SK-N-SH treated with all-trans-retinoic acid at 6 μM for 48 hours (cell line): Measurements from ENCODE around the gene TMCC3.

ENCODE experiments used
- ATAC-seq: fragments of 200-7000 bp; cut with Tn5 transposase; 3 replicates; pipeline ENCODE4 v1.9.1; 2020; ENCODE audit warnings: mild to moderate bottlenecking, moderate library complexity
- ARNTL ChIP-seq: fragments of 450-650 bp; formaldehyde crosslinking; IDR thresholded peaks from 2 replicates; pipeline ENCODE4 v1.5.0; 2020; ENCODE audit warnings: low read depth, mild to moderate bottlenecking, moderate library complexity, borderline replicate concordance
- BACH2 ChIP-seq: fragments of 250-450 bp; sonication (Bioruptor Pico); IDR thresholded peaks from 2 replicates; pipeline ENCODE4 v1.9.0; 2021; ENCODE audit warnings: mild to moderate bottlenecking, borderline replicate concordance
- CSDC2 ChIP-seq: fragments of 250-450 bp; sonication (Bioruptor Pico); IDR thresholded peaks from 2 replicates; pipeline ENCODE4 v1.5.0; 2020; ENCODE audit warnings: mild to moderate bottlenecking, moderate library complexity
- ESRRG ChIP-seq: fragments of 250-450 bp; sonication (Bioruptor Pico); IDR thresholded peaks from 2 replicates; pipeline ENCODE4 v1.6.1; 2021; ENCODE audit warnings: mild to moderate bottlenecking
- GLIS3 ChIP-seq: fragments of 250-450 bp; sonication (Bioruptor Pico); IDR thresholded peaks from 2 replicates; pipeline ENCODE4 v1.5.0; 2020; ENCODE audit warnings: mild to moderate bottlenecking, moderate library complexity
- ISL1 ChIP-seq: fragments of 250-450 bp; sonication (Bioruptor Pico); IDR thresholded peaks from 2 replicates; pipeline ENCODE4 v2.1.2; 2022; ENCODE audit warnings: mild to moderate bottlenecking, moderate library complexity
- OSR1 ChIP-seq: fragments of 250-450 bp; sonication (Bioruptor Pico); IDR thresholded peaks from 2 replicates; pipeline ENCODE4 v1.8.0; 2022; ENCODE audit warnings: moderate library complexity, mild to moderate bottlenecking, inconsistent platforms
- PPARA ChIP-seq: fragments of 250-450 bp; sonication (Bioruptor Pico); IDR thresholded peaks from 2 replicates; pipeline ENCODE4 v1.5.0; 2020; ENCODE audit warnings: mild to moderate bottlenecking, borderline replicate concordance
- RARB ChIP-seq: fragments of 250-450 bp; sonication (Bioruptor Pico); IDR thresholded peaks from 2 replicates; pipeline ENCODE4 v1.8.0; 2021; ENCODE audit warnings: mild to moderate bottlenecking, moderate library complexity
- SNAI2 ChIP-seq: fragments of 250-450 bp; sonication (Bioruptor Pico); IDR thresholded peaks from 2 replicates; pipeline ENCODE4 v1.5.0; 2020; ENCODE audit warnings: mild to moderate bottlenecking, moderate library complexity
- TCF4 ChIP-seq: fragments of 250-450 bp; sonication (Bioruptor Pico); IDR thresholded peaks from 2 replicates; pipeline ENCODE4 v1.8.0; 2021; ENCODE audit warnings: mild to moderate bottlenecking, moderate library complexity, borderline replicate concordance
- TOX ChIP-seq: fragments of 250-450 bp; sonication (Bioruptor Pico); IDR thresholded peaks from 2 replicates; pipeline ENCODE4 v1.8.0; 2021; ENCODE audit warnings: mild to moderate bottlenecking, moderate library complexity, borderline replicate concordance
- ZC3H10 ChIP-seq: fragments of 250-450 bp; sonication (Bioruptor Pico); IDR thresholded peaks from 2 replicates; pipeline ENCODE4 v1.5.1; 2021; ENCODE audit warnings: mild to moderate bottlenecking, moderate library complexity
- ZFP3 ChIP-seq: fragments of 250-450 bp; sonication (Bioruptor Pico); IDR thresholded peaks from 2 replicates; pipeline ENCODE4 v1.5.0; 2020; ENCODE audit warnings: mild to moderate bottlenecking, moderate library complexity
- ZFP30 ChIP-seq: fragments of 450-650 bp; formaldehyde crosslinking; IDR thresholded peaks from 2 replicates; pipeline ENCODE4 v1.5.0; 2022; ENCODE audit warnings: mild to moderate bottlenecking, moderate library complexity
- ZNF565 ChIP-seq: fragments of 450-650 bp; formaldehyde crosslinking; conservative IDR thresholded peaks from 2 replicates; pipeline ENCODE4 v1.5.0; 2020; ENCODE audit warnings: low read depth, mild to moderate bottlenecking, moderate library complexity
- TF ChIP-seq, protein P1 (sequence below): fragments of 250-450 bp; sonication (Bioruptor Pico); IDR thresholded peaks from 2 replicates; pipeline ENCODE4 v1.8.0; 2020; ENCODE audit warnings: mild to moderate bottlenecking, moderate library complexity, borderline replicate concordance
- TF ChIP-seq, protein P2 (sequence below): fragments of 250-450 bp; sonication (Bioruptor Pico); IDR thresholded peaks from 2 replicates; pipeline ENCODE4 v1.5.0; 2020; ENCODE audit warnings: mild to moderate bottlenecking, moderate library complexity
- TF ChIP-seq, protein P3 (sequence below): fragments of 250-450 bp; sonication (Bioruptor Pico); IDR thresholded peaks from 2 replicates; pipeline ENCODE4 v1.5.1; 2021; ENCODE audit warnings: mild to moderate bottlenecking, moderate library complexity
- TF ChIP-seq, protein P4 (sequence below): fragments of 250-450 bp; sonication (Bioruptor Pico); IDR thresholded peaks from 2 replicates; pipeline ENCODE4 v1.8.0; 2021; ENCODE audit warnings: low read depth, mild to moderate bottlenecking, moderate library complexity, borderline replicate concordance
- TF ChIP-seq, protein P5 (sequence below): fragments of 250-450 bp; sonication (Bioruptor Pico); IDR thresholded peaks from 2 replicates; pipeline ENCODE4 v1.5.1; 2020; ENCODE audit warnings: low read depth, mild to moderate bottlenecking, moderate library complexity

Gene TMCC3

DNA sequence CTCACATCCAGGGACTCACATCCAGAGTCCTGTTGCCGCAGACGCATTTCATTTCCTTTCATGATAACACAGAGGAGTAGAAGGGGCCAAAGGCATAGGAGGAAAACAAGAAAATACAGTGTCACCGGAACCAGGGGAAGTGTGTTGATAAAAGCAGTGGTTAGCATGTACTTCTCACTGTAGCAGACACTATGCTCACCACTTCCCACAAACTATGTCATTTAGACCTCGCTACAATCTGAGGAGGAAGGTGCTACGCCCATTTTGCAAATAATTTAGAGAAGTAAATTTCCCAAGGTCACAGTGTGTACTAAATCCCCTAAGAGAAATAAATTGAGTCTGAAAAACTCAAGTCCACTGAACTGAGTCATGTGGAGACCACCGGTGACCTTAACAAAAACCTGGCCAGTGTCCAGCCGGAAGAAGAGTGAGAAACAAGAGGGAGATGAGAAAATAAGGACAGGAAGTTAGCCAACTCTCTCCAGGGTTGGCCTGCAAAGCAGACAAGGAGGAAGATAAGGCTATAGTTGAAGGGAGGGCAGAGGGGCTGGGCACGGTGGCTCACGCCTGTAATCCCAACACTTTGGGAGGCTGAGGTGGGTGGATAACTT lies 25.8 kb upstream of the TMCC3 start:
- ATAC-seq = no peak
- TF ChIP-seq ZC3H10 (CRISPR knock-in tag) (no peak), ESRRG (CRISPR knock-in tag) (no peak), ISL1 (CRISPR knock-in tag) (no peak), TCF4 (CRISPR knock-in tag) (no peak), OSR1 (CRISPR knock-in tag) (no peak), GLIS3 (CRISPR knock-in tag) (no peak), RARB (no peak), ARNTL (CRISPR knock-in tag) (no peak), CSDC2 (CRISPR knock-in tag) (no peak)
- TF ChIP-seq, protein P1, sequence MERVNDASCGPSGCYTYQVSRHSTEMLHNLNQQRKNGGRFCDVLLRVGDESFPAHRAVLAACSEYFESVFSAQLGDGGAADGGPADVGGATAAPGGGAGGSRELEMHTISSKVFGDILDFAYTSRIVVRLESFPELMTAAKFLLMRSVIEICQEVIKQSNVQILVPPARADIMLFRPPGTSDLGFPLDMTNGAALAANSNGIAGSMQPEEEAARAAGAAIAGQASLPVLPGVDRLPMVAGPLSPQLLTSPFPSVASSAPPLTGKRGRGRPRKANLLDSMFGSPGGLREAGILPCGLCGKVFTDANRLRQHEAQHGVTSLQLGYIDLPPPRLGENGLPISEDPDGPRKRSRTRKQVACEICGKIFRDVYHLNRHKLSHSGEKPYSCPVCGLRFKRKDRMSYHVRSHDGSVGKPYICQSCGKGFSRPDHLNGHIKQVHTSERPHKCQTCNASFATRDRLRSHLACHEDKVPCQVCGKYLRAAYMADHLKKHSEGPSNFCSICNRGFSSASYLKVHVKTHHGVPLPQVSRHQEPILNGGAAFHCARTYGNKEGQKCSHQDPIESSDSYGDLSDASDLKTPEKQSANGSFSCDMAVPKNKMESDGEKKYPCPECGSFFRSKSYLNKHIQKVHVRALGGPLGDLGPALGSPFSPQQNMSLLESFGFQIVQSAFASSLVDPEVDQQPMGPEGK = no peak
- TF ChIP-seq, protein P2, sequence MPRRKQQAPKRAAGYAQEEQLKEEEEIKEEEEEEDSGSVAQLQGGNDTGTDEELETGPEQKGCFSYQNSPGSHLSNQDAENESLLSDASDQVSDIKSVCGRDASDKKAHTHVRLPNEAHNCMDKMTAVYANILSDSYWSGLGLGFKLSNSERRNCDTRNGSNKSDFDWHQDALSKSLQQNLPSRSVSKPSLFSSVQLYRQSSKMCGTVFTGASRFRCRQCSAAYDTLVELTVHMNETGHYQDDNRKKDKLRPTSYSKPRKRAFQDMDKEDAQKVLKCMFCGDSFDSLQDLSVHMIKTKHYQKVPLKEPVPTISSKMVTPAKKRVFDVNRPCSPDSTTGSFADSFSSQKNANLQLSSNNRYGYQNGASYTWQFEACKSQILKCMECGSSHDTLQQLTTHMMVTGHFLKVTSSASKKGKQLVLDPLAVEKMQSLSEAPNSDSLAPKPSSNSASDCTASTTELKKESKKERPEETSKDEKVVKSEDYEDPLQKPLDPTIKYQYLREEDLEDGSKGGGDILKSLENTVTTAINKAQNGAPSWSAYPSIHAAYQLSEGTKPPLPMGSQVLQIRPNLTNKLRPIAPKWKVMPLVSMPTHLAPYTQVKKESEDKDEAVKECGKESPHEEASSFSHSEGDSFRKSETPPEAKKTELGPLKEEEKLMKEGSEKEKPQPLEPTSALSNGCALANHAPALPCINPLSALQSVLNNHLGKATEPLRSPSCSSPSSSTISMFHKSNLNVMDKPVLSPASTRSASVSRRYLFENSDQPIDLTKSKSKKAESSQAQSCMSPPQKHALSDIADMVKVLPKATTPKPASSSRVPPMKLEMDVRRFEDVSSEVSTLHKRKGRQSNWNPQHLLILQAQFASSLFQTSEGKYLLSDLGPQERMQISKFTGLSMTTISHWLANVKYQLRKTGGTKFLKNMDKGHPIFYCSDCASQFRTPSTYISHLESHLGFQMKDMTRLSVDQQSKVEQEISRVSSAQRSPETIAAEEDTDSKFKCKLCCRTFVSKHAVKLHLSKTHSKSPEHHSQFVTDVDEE = no peak
- TF ChIP-seq, protein P3, sequence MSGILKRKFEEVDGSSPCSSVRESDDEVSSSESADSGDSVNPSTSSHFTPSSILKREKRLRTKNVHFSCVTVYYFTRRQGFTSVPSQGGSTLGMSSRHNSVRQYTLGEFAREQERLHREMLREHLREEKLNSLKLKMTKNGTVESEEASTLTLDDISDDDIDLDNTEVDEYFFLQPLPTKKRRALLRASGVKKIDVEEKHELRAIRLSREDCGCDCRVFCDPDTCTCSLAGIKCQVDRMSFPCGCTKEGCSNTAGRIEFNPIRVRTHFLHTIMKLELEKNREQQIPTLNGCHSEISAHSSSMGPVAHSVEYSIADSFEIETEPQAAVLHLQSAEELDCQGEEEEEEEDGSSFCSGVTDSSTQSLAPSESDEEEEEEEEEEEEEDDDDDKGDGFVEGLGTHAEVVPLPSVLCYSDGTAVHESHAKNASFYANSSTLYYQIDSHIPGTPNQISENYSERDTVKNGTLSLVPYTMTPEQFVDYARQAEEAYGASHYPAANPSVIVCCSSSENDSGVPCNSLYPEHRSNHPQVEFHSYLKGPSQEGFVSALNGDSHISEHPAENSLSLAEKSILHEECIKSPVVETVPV = no peak

DNA sequence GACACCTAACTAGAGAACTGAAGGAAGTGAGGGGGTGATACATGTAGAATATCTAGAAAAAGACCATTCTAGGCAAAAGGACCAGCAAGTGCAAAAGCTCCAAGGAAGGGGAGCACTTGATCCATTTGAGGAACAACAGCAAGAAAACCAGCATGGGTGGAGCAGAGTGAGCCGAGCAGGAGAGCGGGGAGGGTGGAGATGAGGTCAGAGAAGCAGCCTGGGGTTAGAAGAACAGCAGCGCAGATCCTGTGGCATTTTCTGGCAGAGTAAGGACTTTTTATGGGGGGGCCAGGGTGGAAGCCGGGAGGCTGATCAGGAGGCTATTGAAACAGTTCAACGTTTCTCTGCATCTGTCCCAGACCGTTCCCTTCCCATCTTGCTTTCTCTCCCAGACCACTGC lies 24.5 kb upstream of the TMCC3 start:
- TF ChIP-seq, protein P4, sequence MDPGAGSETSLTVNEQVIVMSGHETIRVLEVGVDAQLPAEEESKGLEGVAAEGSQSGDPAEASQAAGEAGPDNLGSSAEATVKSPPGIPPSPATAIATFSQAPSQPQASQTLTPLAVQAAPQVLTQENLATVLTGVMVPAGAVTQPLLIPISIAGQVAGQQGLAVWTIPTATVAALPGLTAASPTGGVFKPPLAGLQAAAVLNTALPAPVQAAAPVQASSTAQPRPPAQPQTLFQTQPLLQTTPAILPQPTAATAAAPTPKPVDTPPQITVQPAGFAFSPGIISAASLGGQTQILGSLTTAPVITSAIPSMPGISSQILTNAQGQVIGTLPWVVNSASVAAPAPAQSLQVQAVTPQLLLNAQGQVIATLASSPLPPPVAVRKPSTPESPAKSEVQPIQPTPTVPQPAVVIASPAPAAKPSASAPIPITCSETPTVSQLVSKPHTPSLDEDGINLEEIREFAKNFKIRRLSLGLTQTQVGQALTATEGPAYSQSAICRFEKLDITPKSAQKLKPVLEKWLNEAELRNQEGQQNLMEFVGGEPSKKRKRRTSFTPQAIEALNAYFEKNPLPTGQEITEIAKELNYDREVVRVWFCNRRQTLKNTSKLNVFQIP (CRISPR knock-in tag) = no peak
- no peak for TF ChIP-seq PPARA (CRISPR knock-in tag)
- TF ChIP-seq, protein P5, sequence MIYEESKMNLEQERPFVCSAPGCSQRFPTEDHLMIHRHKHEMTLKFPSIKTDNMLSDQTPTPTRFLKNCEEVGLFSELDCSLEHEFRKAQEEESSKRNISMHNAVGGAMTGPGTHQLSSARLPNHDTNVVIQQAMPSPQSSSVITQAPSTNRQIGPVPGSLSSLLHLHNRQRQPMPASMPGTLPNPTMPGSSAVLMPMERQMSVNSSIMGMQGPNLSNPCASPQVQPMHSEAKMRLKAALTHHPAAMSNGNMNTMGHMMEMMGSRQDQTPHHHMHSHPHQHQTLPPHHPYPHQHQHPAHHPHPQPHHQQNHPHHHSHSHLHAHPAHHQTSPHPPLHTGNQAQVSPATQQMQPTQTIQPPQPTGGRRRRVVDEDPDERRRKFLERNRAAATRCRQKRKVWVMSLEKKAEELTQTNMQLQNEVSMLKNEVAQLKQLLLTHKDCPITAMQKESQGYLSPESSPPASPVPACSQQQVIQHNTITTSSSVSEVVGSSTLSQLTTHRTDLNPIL (CRISPR knock-in tag) = no peak
- TF ChIP-seq ZNF565 = no peak
- TF ChIP-seq, protein P1 = no peak
- TF ChIP-seq TOX (CRISPR knock-in tag) = no peak
- TF ChIP-seq ZFP30 (CRISPR knock-in tag) = no peak
- no peak for TF ChIP-seq RARB
- TF ChIP-seq SNAI2 = no peak
- TF ChIP-seq ZFP3 (CRISPR knock-in tag) = no peak
- no peak for TF ChIP-seq OSR1 (CRISPR knock-in tag)
- no peak for TF ChIP-seq CSDC2 (CRISPR knock-in tag)
- TF ChIP-seq ARNTL (CRISPR knock-in tag) = no peak
- TF ChIP-seq GLIS3 (CRISPR knock-in tag) = no peak
- TF ChIP-seq BACH2 (CRISPR knock-in tag) = no peak
- no peak for TF ChIP-seq ESRRG (CRISPR knock-in tag)
- TF ChIP-seq, all 23 proteins: peak for 0
- no peak for ATAC-seq
